KOPT-K1 (cell line): ENCODE measurements around the gene MORC1.

ENCODE experiments used
- H3K27ac ChIP-seq: fragments of 200-600 bp; sonication (generic); 2 replicates; pipeline ENCODE4 v1.5.1; 2016; ENCODE audit warnings: antibody characterized with exemption, mild to moderate bottlenecking, low read depth, low read length; ENCODE audit not compliant: poor library complexity, severe bottlenecking
- H3K36me3 ChIP-seq: fragments of 200-600 bp; sonication (generic); 2 replicates; pipeline ENCODE4 v1.5.1; 2017; ENCODE audit warnings: antibody characterized with exemption, mild to moderate bottlenecking, low read length, moderate library complexity; ENCODE audit not compliant: insufficient read depth
- H3K9me3 ChIP-seq: fragments of 200-600 bp; sonication (generic); 2 replicates; pipeline ENCODE4 v1.5.1; 2017; ENCODE audit warnings: antibody characterized with exemption, low read length, mild to moderate bottlenecking; ENCODE audit not compliant: insufficient read depth, poor library complexity, severe bottlenecking

Gene MORC1

GRCh38 chr3:109026821-109027220 lies 91.1 kb downstream of the MORC1 start:
- Histone ChIP-seq H3K27ac (no peak overlapping the region), H3K9me3 (no peaks in the 10 kb centered on the region), H3K36me3 (no peaks in the 10 kb centered on the region)

DNA sequence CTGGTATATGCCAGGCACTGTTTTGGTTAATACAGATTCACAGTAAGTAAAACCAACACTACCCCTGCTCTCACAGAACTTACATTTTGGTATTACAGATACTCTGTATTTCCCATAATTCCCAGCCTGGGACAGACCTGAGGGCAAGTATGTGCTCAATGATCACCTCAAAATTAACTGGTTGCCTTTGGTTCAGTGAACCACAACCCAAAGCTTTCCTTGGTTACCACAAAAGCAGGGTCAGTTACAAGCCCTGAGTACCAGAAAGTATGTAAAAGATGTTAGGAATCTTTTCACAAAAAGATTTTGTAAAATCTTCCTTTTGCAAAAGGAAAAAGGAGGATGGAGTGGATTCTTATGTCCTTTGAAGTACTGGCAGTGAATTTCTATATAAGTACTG lies 92.0 kb downstream of the MORC1 start:
- Histone ChIP-seq H3K27ac (no peak overlapping the region), H3K9me3 (no peaks in the 10 kb centered on the region), H3K36me3 (no peaks in the 10 kb centered on the region)

DNA sequence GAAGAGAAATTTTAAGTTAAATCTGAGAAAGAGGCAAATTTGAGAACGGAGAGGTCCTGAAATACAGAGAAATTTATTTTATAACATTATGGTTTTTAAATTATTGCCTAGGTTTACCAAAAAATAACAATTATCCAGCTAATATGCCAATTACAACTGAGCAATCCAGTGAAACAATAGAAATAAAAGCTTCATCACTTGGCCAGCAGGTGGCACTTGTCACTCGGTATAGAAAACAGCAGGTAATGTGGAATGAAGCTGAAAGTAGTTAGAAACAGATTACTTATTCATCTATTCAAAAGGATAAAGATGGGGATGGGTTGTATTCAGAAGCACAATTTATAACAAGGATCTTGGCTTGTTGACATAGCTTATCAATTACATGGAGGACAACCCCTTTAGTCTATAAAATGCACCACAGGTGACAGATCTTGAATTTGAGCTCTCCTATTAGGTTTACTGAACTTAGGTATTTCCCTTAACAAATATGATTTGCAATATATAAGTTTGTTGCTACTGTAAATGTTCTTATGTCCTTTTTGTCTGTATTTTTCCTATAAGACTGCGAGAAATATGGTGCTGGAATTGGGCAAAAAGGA lies 94.2 kb downstream of the MORC1 start:
- Histone ChIP-seq H3K36me3 (no peaks in the 10 kb centered on the region), H3K9me3 (no peaks in the 10 kb centered on the region), H3K27ac (no peak overlapping the region)

GRCh38 chr3:109023167-109023566 lies 94.8 kb downstream of the MORC1 start:
- H3K27ac ChIP-seq = no peak overlapping the region
- no peaks in the 10 kb centered on the region for H3K36me3 ChIP-seq
- H3K9me3 ChIP-seq = no peaks in the 10 kb centered on the region

- no peaks in the 10 kb centered on the region for H3K36me3 ChIP-seq
- no peak overlapping the region for H3K27ac ChIP-seq
- H3K9me3 ChIP-seq = no peaks in the 10 kb centered on the region
These were observed 96.4 kb downstream of the MORC1 start for GRCh38 chr3:109021556-109021955.

GRCh38 chr3:109018828-109019227 lies 99.1 kb downstream of the MORC1 start:
- Histone ChIP-seq H3K9me3 (no peaks in the 10 kb centered on the region), H3K36me3 (no peaks in the 10 kb centered on the region), H3K27ac (no peak overlapping the region)

GRCh38 chr3:109005443-109005842 lies 112.5 kb downstream of the MORC1 start:
- H3K27ac ChIP-seq = no peak overlapping the region
- H3K9me3 ChIP-seq = no peaks in the 10 kb centered on the region
- H3K36me3 ChIP-seq = no peaks in the 10 kb centered on the region

DNA sequence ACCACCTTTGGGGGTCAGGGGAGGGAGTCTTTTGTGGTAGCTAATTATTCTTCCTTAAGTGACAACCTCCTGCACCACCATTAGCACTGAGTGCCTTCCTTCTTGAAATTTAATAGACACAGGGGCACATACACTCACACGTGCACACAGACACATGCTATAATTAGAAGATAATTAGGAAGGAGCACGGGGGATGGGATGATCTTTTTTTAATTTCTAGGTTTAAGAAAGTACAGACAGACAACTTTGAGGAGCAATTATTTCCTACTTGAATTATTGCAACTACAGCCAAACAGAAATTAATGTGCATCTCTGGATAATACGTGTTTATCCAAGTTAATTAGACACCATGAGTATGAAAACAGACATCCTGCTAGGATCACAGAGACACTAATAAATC lies 119.5 kb downstream of the MORC1 start:
- no peaks in the 10 kb centered on the region for H3K36me3 ChIP-seq
- no peaks in the 10 kb centered on the region for H3K9me3 ChIP-seq
- no peak overlapping the region for H3K27ac ChIP-seq

- no peaks in the 10 kb centered on the region for H3K9me3 ChIP-seq
- H3K27ac ChIP-seq = no peak overlapping the region
- H3K36me3 ChIP-seq = no peaks in the 10 kb centered on the region
These were observed 132.1 kb downstream of the MORC1 start for GRCh38 chr3:108985844-108986243.

- no peak overlapping the region for H3K27ac ChIP-seq
- H3K9me3 ChIP-seq = no peaks in the 10 kb centered on the region
- H3K36me3 ChIP-seq = no peaks in the 10 kb centered on the region
These were observed 134.9 kb downstream of the MORC1 start for GRCh38 chr3:108983051-108983450.

DNA sequence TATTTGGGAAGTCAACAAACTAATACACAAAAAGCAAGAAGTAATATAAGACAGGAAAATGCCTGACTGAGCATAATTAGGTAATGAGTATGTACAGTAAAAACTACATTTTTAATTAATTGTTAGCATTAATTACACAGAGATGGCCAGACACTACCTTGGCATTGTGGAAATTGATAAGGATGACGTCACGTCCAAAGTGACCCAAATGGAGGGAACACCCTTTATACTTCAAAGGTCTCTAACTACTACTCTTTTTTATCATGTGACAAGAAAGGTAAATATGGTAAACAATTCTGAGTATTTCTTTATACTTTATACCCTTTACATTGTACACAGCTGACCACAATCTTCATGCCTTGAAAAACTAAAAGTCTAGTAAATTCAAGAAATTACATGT lies 141.9 kb downstream of the MORC1 start:
- Histone ChIP-seq H3K36me3 (no peaks in the 10 kb centered on the region), H3K27ac (no peak overlapping the region), H3K9me3 (no peaks in the 10 kb centered on the region)

DNA sequence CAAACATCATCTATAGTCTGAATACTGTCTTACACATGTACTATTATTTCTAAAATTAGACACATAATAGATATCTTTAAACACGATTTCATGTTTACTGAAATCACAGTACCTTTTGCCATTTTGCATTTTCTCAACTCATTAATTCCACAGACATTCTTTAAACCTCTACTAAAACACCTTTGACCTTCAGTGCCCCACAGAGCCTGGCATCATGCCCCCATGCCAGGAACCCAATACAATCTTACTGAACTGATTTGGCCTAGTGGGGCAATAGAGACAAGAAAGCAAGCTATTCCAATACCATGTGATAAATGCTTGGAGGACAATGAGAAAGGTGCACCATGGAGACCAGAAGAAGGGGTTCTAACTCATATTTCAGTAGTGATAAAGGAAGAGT lies 144.9 kb downstream of the MORC1 start:
- Histone ChIP-seq H3K36me3 (no peaks in the 10 kb centered on the region), H3K9me3 (no peaks in the 10 kb centered on the region), H3K27ac (no peak overlapping the region)

DNA sequence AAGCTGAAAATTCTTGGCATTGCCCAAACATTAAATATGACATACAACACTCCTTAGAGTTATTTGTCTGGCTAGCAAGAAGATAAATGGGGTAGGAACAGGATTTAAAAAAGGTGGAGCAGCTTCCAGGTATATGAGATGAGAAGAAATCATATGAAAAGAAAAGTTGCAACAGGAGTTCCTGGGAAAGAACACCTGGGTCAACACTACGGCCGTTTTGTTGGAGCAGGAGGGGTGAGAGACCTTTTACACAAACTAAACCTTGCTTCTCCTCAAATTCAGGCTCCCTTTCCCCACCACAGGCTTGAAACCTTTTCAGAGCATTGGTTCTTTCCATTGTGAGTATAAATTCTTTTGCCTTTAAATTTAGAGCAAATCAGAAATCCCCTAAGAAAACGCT lies 145.5 kb downstream of the MORC1 start:
- Histone ChIP-seq H3K27ac (no peak overlapping the region), H3K9me3 (no peaks in the 10 kb centered on the region), H3K36me3 (no peaks in the 10 kb centered on the region)

DNA sequence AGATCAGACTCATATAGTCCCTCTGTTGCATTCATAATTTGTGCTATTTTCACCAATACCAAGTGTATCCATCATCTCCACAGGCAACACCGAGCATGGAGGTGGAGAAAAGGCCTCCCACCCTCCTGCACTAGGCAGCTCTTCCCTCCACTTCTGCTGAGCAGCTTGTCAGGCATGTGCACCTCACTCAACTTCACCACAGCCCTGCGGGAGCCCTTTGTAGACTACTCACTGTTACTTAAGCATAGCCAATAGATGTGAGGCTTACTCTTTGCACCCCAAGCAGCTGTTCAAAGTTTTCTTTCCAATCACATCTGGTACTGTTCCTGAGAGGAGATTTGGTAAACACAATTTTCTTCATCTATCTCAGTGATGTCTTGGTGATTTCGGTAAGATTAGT lies 147.4 kb downstream of the MORC1 start:
- H3K9me3 ChIP-seq = no peaks in the 10 kb centered on the region
- H3K36me3 ChIP-seq = no peaks in the 10 kb centered on the region
- no peak overlapping the region for H3K27ac ChIP-seq

GRCh38 chr3:108966773-108967172 lies 151.2 kb downstream of the MORC1 start:
- H3K9me3 ChIP-seq = no peaks in the 10 kb centered on the region
- no peaks in the 10 kb centered on the region for H3K36me3 ChIP-seq
- H3K27ac ChIP-seq = no peak overlapping the region

DNA sequence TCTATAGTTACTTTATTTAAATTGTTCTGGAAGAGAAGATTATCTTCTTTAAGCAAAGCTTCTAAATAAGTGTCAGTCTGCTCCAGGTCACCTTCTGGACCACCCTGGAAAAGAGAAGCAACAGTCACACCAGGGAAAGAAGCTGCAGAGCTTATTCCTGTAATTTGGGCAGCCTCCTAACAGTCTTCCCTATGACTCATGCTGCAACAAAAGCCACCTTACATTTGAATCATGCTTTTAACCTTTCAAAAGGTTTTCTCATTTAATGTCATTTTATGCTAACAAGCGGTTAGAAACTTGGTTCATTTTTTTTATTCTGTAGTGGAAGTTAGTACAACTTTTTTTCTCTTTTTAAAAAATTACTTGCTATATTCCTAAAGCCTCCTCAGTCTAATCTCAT lies 158.9 kb downstream of the MORC1 start:
- Histone ChIP-seq H3K27ac (no peak overlapping the region), H3K9me3 (no peaks in the 10 kb centered on the region), H3K36me3 (no peaks in the 10 kb centered on the region)

GRCh38 chr3:108953700-108954099 lies 164.2 kb downstream of the MORC1 start, which contains the start of gene GUCA1C:
TSS of gene GUCA1C (minus strand) at chr3:108953879. CDS start at chr3:108953762, 117 bp downstream.
- no peak within 1 kb of the TSS for H3K27ac ChIP-seq
- no peaks in the 10 kb centered on the region for H3K9me3 ChIP-seq
- H3K36me3 ChIP-seq = no peaks in the 10 kb centered on the region
